GM18526 (cell line): ENCODE data around the gene SGIP1.

Experiments used
- POLR2A ChIP-seq: IDR thresholded peaks from 3 replicates; pipeline ENCODE4 v1.6.1; 2011; ENCODE audit not compliant: insufficient read length; ENCODE audit errors: extremely low read depth

The SGIP1 gene

GRCh38 chr1:66606362-66607065, 72.6 kb downstream of the SGIP1 start:
- TF ChIP-seq POLR2A: no peak

- TF ChIP-seq POLR2A: no peak
Observed at GRCh38 chr1:66607458-66607857, 73.5 kb downstream of the SGIP1 start.

DNA sequence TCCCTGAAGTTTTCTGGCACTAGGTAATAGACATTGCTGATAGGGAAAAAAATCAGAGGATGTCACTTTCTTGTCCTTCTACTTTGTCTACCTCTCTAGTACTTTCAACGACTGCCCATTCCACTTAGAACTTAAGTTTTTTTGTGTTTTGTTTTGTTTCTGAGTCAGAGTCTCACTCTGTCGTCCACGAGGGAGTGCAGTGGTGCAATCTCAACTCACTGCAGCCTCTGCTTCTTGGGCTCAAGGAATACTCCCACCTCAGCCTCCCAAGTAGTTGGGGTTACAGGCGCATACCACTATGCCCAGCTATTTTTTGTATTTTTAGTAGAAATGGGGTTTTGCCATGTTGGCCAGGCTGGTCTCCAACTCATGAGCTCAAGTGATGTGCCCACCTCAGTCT, 79.2 kb downstream of the SGIP1 start:
- TF ChIP-seq POLR2A: no peak

DNA sequence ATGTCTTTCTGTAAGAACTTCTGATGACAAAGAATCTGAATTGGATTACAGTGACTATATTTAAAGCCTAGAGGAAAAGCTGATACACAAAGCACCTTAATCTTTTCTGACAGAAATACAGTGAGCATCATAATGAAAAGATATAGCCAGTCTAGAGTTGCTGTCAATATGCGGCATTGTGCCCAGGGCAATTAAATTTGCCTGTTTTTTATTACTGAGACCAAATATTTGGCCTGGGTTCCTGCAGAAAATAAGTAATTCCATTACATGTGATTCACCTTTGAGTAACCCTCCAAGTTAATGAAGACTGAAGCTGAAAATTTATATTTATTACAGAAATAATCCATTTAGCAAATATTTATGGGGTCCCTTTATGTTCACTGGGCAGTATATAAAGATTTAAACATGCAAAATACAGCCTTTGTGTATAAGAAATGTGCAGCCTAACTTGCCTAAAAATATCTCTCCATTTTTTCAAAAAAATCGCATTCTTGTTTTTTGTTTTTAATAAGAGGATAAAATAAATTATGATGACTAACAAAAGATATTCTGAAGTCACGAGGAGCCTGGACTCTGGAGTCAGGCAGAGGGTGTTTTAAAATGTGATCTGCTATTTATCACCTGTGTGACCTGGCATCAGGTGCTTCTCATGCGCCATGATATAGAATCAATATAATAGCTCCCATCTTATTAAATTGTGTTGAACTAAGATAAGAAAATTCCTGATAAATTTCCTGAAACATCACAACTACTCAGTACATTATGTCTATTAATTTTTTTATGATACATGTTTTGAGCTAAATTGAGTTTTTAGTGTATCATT, 83.6 kb downstream of the SGIP1 start:
- TF ChIP-seq POLR2A: no peak

DNA sequence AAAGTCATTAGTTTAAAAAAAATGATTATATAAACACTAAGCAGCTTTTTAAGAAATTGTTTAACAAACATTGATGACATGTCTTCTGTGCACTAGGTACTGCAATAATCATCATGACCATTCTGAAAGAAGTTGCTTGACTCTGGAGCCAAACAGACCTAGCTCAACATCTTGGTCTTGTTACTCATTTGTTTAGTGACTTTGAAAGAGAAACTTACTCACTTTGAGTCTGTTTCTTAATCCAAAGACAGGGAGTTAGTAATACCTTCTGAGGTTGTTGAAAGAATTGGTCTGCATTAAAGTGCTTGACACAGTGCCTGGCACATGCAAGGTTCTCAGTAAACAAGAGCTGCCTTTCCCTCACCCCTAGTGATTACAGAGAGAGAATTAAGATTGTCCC, 84.4 kb downstream of the SGIP1 start:
- TF ChIP-seq POLR2A: no peak

- TF ChIP-seq POLR2A: no peak
Observed at GRCh38 chr1:66623812-66624211, 89.9 kb downstream of the SGIP1 start.

DNA sequence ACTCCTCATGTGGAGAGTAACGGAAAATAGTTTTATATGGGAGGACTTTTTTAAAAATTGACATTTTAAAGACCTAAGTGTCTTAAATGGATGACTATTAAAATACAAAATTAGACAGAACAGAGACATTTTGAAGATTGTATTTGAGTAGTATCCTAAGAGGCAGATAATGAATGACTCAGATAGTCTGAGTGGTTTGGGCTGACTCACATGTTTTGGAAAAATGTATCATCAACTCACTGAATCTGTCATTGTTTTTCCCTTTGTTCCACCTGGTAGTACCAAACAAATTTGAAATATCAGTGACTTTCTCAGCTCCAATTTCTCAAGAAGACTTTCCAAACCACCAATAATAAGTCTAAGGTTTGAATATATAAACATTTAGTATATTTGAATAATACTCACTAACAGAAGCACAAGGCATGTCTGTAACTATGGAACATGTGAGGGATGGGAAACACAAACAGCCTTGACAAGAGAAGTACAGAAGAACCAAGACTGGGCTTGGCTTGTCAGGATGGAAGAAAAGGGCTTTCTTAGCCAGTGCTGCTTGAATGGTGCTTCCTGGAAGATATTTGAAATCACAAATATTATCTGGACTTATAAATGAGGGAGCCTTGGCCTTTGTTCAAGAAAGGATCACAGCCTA, 90.6 kb downstream of the SGIP1 start:
- no peak for TF ChIP-seq POLR2A

DNA sequence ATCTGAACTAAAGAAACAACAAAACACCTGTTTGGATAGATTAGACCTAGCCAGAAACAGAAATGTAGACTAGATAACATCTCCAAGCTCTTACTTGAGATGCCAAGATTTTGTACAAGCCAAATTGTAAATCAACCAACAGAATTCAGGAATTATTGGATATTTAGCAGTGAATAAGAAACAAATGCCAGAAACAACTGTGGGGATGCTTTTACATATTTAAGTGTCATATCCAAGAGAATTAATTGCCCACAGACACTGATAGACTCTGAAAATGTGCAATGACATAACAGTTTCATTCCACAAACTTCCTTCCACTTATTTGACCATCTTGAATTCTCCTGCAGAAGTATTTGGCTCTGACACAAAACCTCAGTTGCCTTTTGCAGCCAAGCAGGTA, 92.3 kb downstream of the SGIP1 start:
- no peak for TF ChIP-seq POLR2A

DNA sequence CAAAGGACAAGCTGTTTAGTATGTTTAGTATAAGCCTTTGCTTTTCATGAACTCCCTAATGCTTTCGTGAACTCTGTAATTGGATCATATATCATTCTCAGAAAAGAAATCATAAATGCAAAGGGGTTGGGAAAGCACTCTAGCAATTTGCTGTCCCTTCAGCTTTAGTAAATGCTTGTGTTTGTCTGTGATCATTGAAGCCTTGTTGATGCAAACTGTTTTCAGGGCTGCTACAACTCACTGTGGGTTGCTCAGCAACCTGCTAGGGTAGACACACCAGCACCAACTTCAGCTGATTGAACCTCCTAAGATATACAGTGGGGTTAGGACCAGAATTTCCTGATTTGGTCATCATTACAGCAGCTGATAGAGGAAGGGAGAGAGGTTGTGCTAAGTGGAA, 95.0 kb downstream of the SGIP1 start:
- TF ChIP-seq POLR2A: no peak

DNA sequence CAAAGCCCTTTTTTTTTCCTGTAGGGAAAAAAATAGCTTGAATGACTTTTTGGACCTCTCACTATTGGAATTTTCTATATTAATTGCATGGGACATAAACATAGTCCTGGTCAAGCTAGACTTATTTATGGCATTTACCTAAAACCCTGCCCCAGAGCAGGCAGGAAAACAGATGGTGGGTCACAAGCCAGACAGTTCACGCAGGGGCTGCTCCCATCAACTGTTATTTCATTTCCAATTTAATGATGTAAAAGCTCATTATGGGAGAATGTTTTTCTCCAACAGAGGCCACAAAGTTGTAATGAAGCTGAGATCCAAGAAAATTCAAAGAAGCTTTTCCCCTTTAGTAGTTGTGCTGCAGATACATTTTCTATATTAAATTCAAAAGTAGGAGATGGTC, 99.2 kb downstream of the SGIP1 start:
- TF ChIP-seq POLR2A: no peak

DNA sequence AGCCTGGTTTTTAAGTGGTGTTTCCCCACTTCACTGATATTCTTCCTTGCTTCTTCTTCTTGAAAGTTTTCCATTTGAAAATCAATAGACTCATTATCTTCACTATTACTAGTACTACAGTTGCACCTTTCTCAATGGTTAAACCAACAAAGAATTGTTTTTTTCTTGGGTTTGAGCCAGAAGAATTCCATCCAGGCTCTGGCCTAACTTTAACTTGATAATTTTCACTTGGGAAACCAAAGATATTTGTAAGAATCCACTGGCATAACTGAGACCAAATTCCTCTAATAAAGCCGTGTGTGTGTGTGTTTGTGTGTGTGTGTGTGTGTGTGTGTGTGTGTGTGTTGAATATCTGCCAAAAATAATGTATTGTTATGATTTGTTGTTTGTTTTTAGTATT, 103.2 kb downstream of the SGIP1 start:
- TF ChIP-seq POLR2A: no peak

GRCh38 chr1:66641891-66642473, 108.0 kb downstream of the SGIP1 start:
- no peak for TF ChIP-seq POLR2A

DNA sequence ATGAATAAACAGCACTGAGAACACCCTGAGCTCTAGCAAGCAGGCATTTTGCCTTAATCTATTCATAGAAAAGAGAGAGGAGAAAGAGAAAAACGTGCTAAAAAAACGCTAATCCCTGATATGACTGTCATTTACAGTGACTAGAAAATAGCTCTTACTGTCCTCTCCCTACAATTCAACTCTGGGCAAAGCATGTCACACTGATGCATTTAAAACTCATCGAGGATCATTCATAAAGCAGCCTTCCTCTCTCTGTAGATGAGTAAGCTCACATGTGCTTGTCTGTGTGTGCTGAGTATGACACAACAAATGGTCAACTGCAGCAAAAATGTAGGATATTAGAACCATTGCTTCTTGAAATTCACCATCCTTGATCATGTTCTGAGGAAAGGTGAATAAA, 109.0 kb downstream of the SGIP1 start:
- no peak for TF ChIP-seq POLR2A

DNA sequence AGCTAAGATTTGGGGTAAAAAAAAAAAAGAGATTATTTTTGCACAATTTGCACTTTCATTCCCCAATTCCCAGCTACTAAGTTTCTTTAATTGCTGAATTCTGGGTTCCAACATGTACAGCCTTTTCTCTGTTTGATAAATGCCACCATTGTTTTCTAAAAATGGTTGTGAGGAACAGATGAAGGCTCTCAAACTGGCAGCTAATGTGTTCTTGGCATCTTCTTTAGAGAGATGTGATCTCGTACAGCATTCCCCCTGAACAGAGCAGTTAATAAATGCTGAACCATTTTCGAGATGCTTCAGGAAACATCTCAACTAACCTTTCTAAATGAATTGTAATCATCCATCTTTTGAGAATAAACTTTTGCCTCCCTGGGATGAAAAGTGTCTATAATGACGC, 110.4 kb downstream of the SGIP1 start:
- TF ChIP-seq POLR2A: no peak

GRCh38 chr1:66648901-66649595, 115.1 kb downstream of the SGIP1 start:
- no peak for TF ChIP-seq POLR2A

- no peak for TF ChIP-seq POLR2A
Observed at GRCh38 chr1:66652556-66652955, 118.6 kb downstream of the SGIP1 start.

GRCh38 chr1:66654643-66655042, 120.7 kb downstream of the SGIP1 start:
- no peak for TF ChIP-seq POLR2A
